OCI-LY1 (cell line): ENCODE results near the gene UST.

Experiments
- H2AFZ ChIP-seq: fragments of 200-600 bp; sonication (generic), shearing (Covaris generic); 2 replicates; pipeline ENCODE4 v1.6.0; 2014; ENCODE audit warnings: antibody characterized with exemption, mild to moderate bottlenecking, low read length
- H3F3A ChIP-seq: fragments of 200-600 bp; sonication (generic), shearing (Covaris generic); 2 replicates; pipeline ENCODE4 v1.6.0; 2014; ENCODE audit warnings: mild to moderate bottlenecking, antibody characterized with exemption, low read length, moderate library complexity; ENCODE audit not compliant: insufficient read depth
- H3K27ac ChIP-seq: fragments of 200-600 bp; sonication (generic); 2 replicates; pipeline ENCODE4 v1.5.1; 2014; ENCODE audit warnings: low read length, mixed run types, mild to moderate bottlenecking, low read depth; ENCODE audit not compliant: poor library complexity, severe bottlenecking
- H3K27me3 ChIP-seq: fragments of 200-600 bp; sonication (generic); 2 replicates; pipeline ENCODE4 v1.6.0; 2014; ENCODE audit warnings: antibody characterized with exemption, mild to moderate bottlenecking, low read length, moderate library complexity; ENCODE audit not compliant: insufficient read depth
- H3K36me3 ChIP-seq: fragments of 200-600 bp; sonication (generic); 2 replicates; pipeline ENCODE4 v1.6.1; 2014; ENCODE audit warnings: mild to moderate bottlenecking, antibody characterized with exemption, low read length, moderate library complexity, mixed read lengths; ENCODE audit not compliant: insufficient read depth
- H3K4me1 ChIP-seq: fragments of 200-600 bp; sonication (generic); 2 replicates; pipeline ENCODE4 v1.5.1; 2014; ENCODE audit warnings: mild to moderate bottlenecking, low read length, moderate library complexity; ENCODE audit not compliant: insufficient read depth, severe bottlenecking
- H3K4me2 ChIP-seq: fragments of 200-600 bp; sonication (generic), shearing (Covaris generic); 2 replicates; pipeline ENCODE4 v1.6.1; 2014; ENCODE audit warnings: low read length
- H3K4me3 ChIP-seq: fragments of 200-600 bp; sonication (generic); 2 replicates; pipeline ENCODE4 v1.5.1; 2014; ENCODE audit warnings: low read length, low read depth, mild to moderate bottlenecking, mixed read lengths; ENCODE audit not compliant: poor library complexity, severe bottlenecking
- H3K79me2 ChIP-seq: fragments of 200-600 bp; shearing (Covaris generic); 2 replicates; pipeline ENCODE4 v1.6.1; 2016; ENCODE audit warnings: mixed run types, low read length, mixed read lengths; ENCODE audit not compliant: insufficient read depth
- H3K9ac ChIP-seq: fragments of 200-600 bp; sonication (generic), shearing (Covaris generic); 2 replicates; pipeline ENCODE4 v1.6.1; 2014; ENCODE audit warnings: mild to moderate bottlenecking, low read length, mixed read lengths
- H3K9me2 ChIP-seq: fragments of 200-600 bp; sonication (generic), shearing (Covaris generic); 2 replicates; pipeline ENCODE4 v1.6.1; 2014; ENCODE audit warnings: low read depth, mild to moderate bottlenecking, low read length, mixed read lengths
- H3K9me3 ChIP-seq: fragments of 200-600 bp; shearing (Covaris generic); 2 replicates; pipeline ENCODE4 v1.6.1; 2014; ENCODE audit warnings: low read length, mixed read lengths
- H4K20me1 ChIP-seq: fragments of 200-600 bp; sonication (generic), shearing (Covaris generic); 2 replicates; pipeline ENCODE4 v1.6.0; 2016; ENCODE audit warnings: mild to moderate bottlenecking, low read length; ENCODE audit not compliant: insufficient read depth
- EZH2 ChIP-seq: fragments of 200-600 bp; sonication (generic), shearing (Covaris generic); IDR thresholded peaks from 2 replicates; pipeline ENCODE4 v1.8.0; 2017; ENCODE audit warnings: borderline replicate concordance, mixed run types, mild to moderate bottlenecking, antibody characterized with exemption, low read length, moderate library complexity, mixed read lengths
- TF ChIP-seq, protein P1 (sequence below): fragments of 200-600 bp; sonication (generic), shearing (Covaris generic); IDR thresholded peaks from 2 replicates; pipeline ENCODE4 v1.5.1; 2017; ENCODE audit warnings: mild to moderate bottlenecking, antibody characterized with exemption, low read length, moderate library complexity, mixed read lengths

Gene UST

DNA sequence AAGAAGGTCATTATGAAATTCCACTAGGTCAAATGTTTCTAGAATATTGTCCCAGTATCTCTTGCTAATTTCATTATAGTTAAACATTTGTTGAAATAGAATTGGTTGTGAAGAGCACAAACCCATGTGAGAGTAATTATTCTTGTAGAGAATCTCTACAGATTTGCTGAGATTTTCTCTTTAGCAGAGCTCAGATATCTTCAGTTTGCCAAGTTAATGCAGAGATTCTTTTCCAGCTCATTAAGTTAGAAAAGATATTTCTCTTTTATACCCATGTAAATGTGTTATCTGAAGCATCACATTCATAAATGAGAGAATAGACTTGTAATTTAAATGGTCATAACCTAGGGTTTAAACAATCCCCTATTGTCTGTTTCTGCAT lies 338.7 kb downstream of the UST start:
- Histone ChIP-seq H3K79me2 (no peaks in the 10 kb centered on the region), H2AFZ (no peak overlapping the region), H3K9me2 (no peaks in the 10 kb centered on the region), H3K9me3 (no peaks in the 10 kb centered on the region), H3K27me3 (0 out of 2 replicates have a peak, but pooled peaks cover 6% of the 10 kb centered on the region), H3K36me3 (no peaks in the 10 kb centered on the region), H3F3A (no peaks in the 10 kb centered on the region), H3K9ac (no peak overlapping the region), H4K20me1 (no peaks in the 10 kb centered on the region), H3K27ac (no peak overlapping the region), H3K4me1 (no peaks in the 10 kb centered on the region), H3K4me2 (no peak overlapping the region), H3K4me3 (no peak overlapping the region)
- TF ChIP-seq, protein P1, sequence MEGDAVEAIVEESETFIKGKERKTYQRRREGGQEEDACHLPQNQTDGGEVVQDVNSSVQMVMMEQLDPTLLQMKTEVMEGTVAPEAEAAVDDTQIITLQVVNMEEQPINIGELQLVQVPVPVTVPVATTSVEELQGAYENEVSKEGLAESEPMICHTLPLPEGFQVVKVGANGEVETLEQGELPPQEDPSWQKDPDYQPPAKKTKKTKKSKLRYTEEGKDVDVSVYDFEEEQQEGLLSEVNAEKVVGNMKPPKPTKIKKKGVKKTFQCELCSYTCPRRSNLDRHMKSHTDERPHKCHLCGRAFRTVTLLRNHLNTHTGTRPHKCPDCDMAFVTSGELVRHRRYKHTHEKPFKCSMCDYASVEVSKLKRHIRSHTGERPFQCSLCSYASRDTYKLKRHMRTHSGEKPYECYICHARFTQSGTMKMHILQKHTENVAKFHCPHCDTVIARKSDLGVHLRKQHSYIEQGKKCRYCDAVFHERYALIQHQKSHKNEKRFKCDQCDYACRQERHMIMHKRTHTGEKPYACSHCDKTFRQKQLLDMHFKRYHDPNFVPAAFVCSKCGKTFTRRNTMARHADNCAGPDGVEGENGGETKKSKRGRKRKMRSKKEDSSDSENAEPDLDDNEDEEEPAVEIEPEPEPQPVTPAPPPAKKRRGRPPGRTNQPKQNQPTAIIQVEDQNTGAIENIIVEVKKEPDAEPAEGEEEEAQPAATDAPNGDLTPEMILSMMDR, result no peak
- no peak for TF ChIP-seq EZH2

DNA sequence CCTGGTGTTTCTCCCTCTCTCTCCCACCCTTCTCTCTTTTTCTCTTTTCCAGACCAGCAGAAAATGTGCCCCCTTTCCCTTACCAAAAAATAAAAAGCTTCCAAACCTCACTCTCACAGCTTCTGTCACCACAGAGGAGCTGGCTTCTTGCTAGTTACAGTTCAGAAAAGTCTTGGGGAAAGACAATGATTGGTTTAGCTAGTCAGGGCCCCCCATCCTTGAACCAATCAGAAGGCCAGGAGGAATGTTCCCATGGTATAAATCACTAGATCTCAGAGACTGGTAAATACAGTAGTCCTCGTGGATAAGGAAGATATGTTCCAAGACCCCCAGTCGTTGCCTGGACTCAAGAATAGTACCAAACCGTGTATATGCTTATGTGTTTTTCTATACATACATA lies 339.5 kb downstream of the UST start:
- no peak overlapping the region for H3K4me3 ChIP-seq
- H3F3A ChIP-seq, result no peaks in the 10 kb centered on the region
- H3K79me2 ChIP-seq, result no peaks in the 10 kb centered on the region
- no peaks in the 10 kb centered on the region for H3K9me3 ChIP-seq
- H3K36me3 ChIP-seq, result no peaks in the 10 kb centered on the region
- H3K9ac ChIP-seq, result no peak overlapping the region
- peaks cover 10% of the 10 kb centered on the region; the same call in 1 of the 2 replicates for H3K27me3 ChIP-seq
- H4K20me1 ChIP-seq, result no peaks in the 10 kb centered on the region
- H3K4me2 ChIP-seq, result no peak overlapping the region
- H3K4me1 ChIP-seq, result no peaks in the 10 kb centered on the region
- TF ChIP-seq, protein P1, result no peak
- no peak for TF ChIP-seq EZH2
- H2AFZ ChIP-seq, result no peak overlapping the region
- H3K9me2 ChIP-seq, result no peaks in the 10 kb centered on the region
- no peak overlapping the region for H3K27ac ChIP-seq

DNA sequence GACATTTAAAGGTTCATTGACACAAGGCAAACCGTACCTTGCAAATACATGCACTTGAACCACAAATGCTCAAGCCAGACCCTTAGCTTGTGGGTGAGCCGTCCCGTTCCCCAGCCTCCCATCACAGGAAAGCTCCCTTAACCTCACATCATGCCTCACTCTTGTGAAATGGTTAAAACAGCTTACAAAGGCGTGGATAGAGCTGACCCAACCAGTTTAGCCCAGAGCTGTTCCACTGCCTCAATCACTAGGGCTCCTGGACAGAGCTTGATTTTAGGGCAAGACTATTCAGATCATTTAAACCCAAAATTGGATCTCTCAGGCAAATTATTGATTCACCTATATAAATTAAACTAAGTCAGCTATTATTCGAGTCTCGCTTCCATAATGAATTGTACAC lies 341.1 kb downstream of the UST start:
- Histone ChIP-seq H3K9ac (no peak overlapping the region), H3K4me2 (no peak overlapping the region), H3K27ac (no peak overlapping the region), H3K9me2 (no peaks in the 10 kb centered on the region), H3K4me3 (no peak overlapping the region), H3K27me3 (peaks cover 10% of the 10 kb centered on the region; the same call in 1 of the 2 replicates), H3K4me1 (no peaks in the 10 kb centered on the region), H4K20me1 (no peaks in the 10 kb centered on the region), H3K9me3 (no peaks in the 10 kb centered on the region), H3K79me2 (no peaks in the 10 kb centered on the region), H3F3A (no peaks in the 10 kb centered on the region), H3K36me3 (no peaks in the 10 kb centered on the region), H2AFZ (no peak overlapping the region)
- TF ChIP-seq, protein P1, result no peak
- TF ChIP-seq EZH2, result no peak
